IPS DF 6.9 (cell line): ENCODE measurements around the gene RYR3.

Source experiments
- DNase-seq: peaks from one replicate; pipeline ENCODE4 v3.0.0-alpha.2; 2013; ENCODE audit warnings: low read depth, low spot score
- H3K27ac ChIP-seq: one replicate; pipeline ENCODE4 v1.5.1; 2013; ENCODE audit warnings: low read length, control low read depth
- H3K27me3 ChIP-seq: 2 replicates; pipeline ENCODE4 v1.6.1; 2013; ENCODE audit warnings: mild to moderate bottlenecking, low read length; ENCODE audit not compliant: control insufficient read depth, insufficient read depth
- H3K36me3 ChIP-seq: 2 replicates; pipeline ENCODE4 v1.6.1; 2013; ENCODE audit warnings: low read length; ENCODE audit not compliant: control insufficient read depth, insufficient read depth
- H3K4me1 ChIP-seq: 2 replicates; pipeline ENCODE4 v1.6.1; 2013; ENCODE audit warnings: low read length; ENCODE audit not compliant: control insufficient read depth, insufficient read depth
- H3K4me3 ChIP-seq: 2 replicates; pipeline ENCODE4 v1.5.1; 2013; ENCODE audit warnings: mild to moderate bottlenecking, low read length
- H3K9me3 ChIP-seq: 2 replicates; pipeline ENCODE4 v1.6.1; 2013; ENCODE audit warnings: low read length, inconsistent platforms; ENCODE audit not compliant: control insufficient read depth, insufficient read depth
- WGBS: extraction: QIAGEN DNeasy Blood & Tissue Kit; methylation state at CpG from one replicate; pipeline ENCODE4 v1.1.7; 2013; ENCODE audit warnings: mixed read lengths, missing lambda C conversion rate; ENCODE audit not compliant: insufficient read length, insufficient coverage; 5-methylcytosine and 5-hydroxymethylcytosine counted together

Gene RYR3

DNA sequence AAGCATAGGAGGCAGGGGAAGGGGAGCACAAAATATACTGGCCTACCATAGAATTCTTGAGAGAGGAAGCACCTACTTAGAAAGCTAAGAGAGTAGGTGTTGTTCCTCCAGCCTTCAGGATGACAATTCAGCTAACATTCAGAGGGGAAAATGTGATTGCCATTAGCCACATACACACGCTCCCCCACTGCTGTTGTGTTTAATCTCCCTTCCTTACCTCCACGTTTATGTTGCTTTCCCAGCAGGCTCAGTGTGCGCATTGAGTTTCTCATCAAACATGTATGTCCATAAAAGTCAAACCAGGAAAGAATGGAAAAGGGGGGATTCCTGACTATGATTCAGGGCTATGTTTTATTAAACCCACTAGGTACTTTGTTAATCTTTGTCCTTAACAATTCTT lies 512.4 kb downstream of the RYR3 start:
- Histone ChIP-seq H3K4me1 (no peaks in the 10 kb centered on the region), H3K27me3 (no peaks in the 10 kb centered on the region), H3K27ac (no peak overlapping the region), H3K36me3 (no peaks in the 10 kb centered on the region), H3K4me3 (no peak overlapping the region), H3K9me3 (no peaks in the 10 kb centered on the region)
- WGBS: no CpG with 5 or more reads among the region's 3 CpGs
- DNase-seq: no peak

DNA sequence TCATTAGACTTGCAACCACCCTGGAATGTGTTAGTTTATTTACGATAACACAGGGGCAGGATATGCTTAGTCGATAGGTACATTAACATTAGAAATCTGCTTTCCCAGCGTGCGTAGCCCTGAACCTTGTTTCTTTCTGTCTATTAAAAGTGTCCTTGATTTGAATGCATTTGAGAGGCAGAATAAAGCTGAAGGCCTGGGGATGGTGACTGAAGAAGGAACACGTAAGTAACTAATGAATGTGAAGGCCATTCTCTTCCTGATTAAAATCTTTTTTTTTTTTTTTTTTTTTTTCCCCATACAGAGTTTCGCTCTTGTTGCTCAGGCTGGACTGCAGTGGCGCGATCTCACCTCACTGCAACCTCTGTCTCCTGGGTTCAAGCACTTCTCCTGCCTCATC lies 514.7 kb downstream of the RYR3 start:
- no peak overlapping the region for H3K4me3 ChIP-seq
- H3K27ac ChIP-seq: no peak overlapping the region
- WGBS: no CpG with 5 or more reads among the region's 8 CpGs
- no peaks in the 10 kb centered on the region for H3K4me1 ChIP-seq
- no peaks in the 10 kb centered on the region for H3K9me3 ChIP-seq
- no peaks in the 10 kb centered on the region for H3K27me3 ChIP-seq
- H3K36me3 ChIP-seq: no peaks in the 10 kb centered on the region
- no peak for DNase-seq

DNA sequence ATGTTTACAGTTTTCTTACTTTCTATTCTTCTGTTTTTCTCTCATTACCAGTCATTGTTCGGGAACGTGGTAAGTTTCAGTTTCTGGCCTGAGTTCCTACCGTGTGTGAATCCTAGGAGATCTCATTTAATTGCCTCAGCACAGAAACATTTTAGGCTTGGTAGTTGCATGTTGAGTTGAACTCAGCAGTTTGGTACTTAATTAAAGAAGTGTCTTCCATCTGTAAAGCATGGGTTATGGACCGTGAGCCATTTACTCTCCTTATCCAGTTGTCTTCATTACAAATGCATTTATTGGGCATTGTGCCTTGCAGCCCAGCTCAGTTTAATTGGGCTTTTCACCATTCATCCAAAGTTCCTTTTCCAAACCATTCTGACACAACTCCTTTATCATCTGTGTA lies 515.4 kb downstream of the RYR3 start:
- Histone ChIP-seq H3K27me3 (no peaks in the 10 kb centered on the region), H3K4me3 (no peak overlapping the region), H3K27ac (no peak overlapping the region), H3K36me3 (no peaks in the 10 kb centered on the region), H3K9me3 (no peaks in the 10 kb centered on the region), H3K4me1 (no peaks in the 10 kb centered on the region)
- no CpG with 5 or more reads among the region's 4 CpGs for WGBS
- no peak for DNase-seq

DNA sequence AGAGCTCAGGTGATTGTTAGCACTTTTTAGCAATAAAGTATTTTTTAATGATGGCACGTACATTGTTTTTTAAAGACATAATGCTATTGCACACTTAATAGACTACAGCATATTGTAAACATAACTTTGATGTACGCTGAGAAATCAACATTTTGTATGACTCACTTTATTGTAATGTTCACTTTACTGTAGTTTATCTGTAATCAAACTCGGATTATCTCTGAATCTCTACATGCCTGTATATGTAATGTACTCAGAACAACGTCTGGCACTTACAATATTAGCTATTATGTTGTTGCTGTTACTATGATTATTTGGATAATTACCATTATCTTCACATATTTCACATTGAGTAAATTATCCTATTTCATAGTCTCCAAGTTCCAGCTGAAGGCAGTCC lies 519.6 kb downstream of the RYR3 start:
- Histone ChIP-seq H3K36me3 (no peaks in the 10 kb centered on the region), H3K4me1 (peaks cover 3% of the 10 kb centered on the region; the same call in 1 of the 2 replicates), H3K27ac (no peak overlapping the region), H3K27me3 (no peaks in the 10 kb centered on the region), H3K9me3 (no peaks in the 10 kb centered on the region), H3K4me3 (no peak overlapping the region)
- no CpG with 5 or more reads among the region's 4 CpGs for WGBS
- DNase-seq: no peak

DNA sequence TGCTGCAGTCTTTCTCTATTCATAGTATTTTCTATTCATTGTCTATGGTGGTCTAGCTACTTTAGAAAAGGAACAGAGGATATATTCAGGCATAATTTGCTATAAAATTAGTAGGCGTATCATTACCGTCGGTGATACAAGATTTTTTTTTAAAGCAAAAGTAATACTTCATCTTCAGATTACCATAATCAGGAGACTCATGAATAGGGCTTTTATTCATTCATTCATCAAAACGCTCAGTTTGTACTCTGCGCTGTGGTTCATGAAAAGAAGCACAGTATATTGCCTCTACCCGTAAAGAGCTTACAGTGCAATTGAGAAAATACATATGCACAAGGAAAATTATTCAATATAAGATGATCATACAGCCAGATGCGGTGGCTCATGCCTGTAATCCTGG lies 520.9 kb downstream of the RYR3 start:
- Histone ChIP-seq H3K27ac (no peak overlapping the region), H3K27me3 (no peaks in the 10 kb centered on the region), H3K4me3 (no peak overlapping the region), H3K36me3 (no peaks in the 10 kb centered on the region), H3K4me1 (peaks cover 6% of the 10 kb centered on the region; the same call in 1 of the 2 replicates), H3K9me3 (no peaks in the 10 kb centered on the region)
- no CpG with 5 or more reads among the region's 7 CpGs for WGBS
- no peak for DNase-seq

DNA sequence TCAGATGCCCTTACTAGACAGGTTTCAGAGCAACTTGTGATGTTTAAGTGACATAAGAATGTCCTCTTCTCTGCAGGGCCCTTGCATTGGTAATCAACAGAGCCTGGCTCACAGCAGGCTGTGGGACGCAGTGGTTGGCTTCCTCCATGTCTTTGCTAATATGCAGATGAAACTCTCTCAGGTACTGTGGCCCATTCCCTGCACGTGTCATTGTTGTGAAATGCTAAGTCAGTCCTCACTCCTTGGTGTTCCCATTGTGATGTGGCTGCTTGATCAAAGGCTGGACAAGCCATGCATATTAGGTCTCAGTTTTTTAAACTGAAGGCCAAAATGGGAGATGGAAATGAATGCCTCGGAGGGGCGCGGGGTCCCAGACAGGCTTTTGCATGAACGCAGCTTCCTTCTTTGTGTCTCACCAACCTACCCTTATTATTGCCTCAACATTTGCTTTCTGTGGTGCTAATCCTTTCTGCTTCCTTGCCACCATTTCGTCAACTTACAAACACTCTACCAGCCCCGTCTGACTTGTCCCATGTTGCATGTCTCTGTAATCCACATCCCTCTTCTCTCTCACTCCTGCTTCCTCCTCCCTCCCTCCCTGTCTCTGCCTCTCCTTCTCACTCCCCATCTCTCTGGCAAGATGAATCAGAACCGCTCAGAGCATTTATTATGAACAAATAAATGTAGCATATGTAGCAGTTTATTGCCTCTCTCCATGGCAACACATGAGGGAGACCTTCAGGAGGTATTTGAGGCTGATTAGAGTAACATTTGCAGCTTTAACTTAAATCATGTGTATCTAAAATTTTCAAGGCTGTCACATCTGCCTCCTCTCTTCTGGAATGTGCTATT lies 524.4 kb downstream of the RYR3 start:
- Histone ChIP-seq H3K4me1 (peaks cover 6% of the 10 kb centered on the region; the same call in 1 of the 2 replicates), H3K27ac (no peak overlapping the region), H3K36me3 (no peaks in the 10 kb centered on the region), H3K27me3 (no peaks in the 10 kb centered on the region), H3K9me3 (no peaks in the 10 kb centered on the region), H3K4me3 (no peak overlapping the region)
- peak; percentile 58 for DNase-seq
- no CpG with 5 or more reads among the region's 9 CpGs for WGBS

DNA sequence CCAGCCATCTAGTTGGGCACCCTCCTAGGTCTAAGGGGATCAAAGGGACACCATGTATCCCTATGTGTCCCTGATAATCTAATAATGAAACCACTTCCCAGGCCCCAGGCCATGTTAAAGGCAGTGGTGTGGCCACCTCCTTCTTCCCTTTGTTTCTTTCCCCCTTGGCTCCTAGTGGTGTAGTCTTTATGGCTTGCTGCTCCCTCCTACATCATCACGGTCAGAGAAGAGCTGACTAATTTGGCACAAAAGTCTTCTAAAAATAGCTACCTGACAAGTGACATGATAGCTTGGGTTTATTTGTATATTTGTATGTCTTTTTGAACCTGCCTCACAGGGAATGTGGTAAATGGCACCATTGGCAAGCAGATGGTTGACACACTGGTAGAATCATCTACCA lies 526.5 kb downstream of the RYR3 start:
- Histone ChIP-seq H3K4me3 (no peak overlapping the region), H3K36me3 (no peaks in the 10 kb centered on the region), H3K9me3 (no peaks in the 10 kb centered on the region), H3K27me3 (no peaks in the 10 kb centered on the region), H3K27ac (no peak overlapping the region), H3K4me1 (peaks cover 6% of the 10 kb centered on the region; the same call in 1 of the 2 replicates)
- WGBS: no CpG with 5 or more reads among the region's 1 CpG
- no peak for DNase-seq

DNA sequence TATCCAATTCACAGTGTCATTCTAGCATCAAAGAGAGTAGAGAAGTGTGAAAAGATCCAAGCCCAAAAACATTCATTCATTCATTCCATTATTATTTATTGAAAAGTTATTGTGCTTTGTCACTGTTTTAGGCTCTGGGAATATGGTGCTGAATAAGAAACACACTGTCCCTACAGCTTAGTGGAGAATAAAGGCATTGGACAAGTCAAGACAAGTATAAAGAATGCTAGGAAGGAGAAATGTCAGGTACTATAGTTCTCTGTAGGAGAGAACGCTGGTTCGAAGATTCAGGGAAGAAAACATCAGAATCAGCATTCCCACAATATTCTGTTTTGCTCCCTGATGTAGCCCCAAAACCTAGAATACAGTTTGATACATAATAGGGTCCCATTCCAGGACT lies 528.8 kb downstream of the RYR3 start:
- WGBS: no CpG with 5 or more reads among the region's 2 CpGs
- DNase-seq: no peak
- H3K27me3 ChIP-seq: no peaks in the 10 kb centered on the region
- H3K9me3 ChIP-seq: no peaks in the 10 kb centered on the region
- no peaks in the 10 kb centered on the region for H3K36me3 ChIP-seq
- H3K27ac ChIP-seq: no peak overlapping the region
- no peak overlapping the region for H3K4me3 ChIP-seq
- peaks cover 4% of the 10 kb centered on the region; the same call in 1 of the 2 replicates for H3K4me1 ChIP-seq

DNA sequence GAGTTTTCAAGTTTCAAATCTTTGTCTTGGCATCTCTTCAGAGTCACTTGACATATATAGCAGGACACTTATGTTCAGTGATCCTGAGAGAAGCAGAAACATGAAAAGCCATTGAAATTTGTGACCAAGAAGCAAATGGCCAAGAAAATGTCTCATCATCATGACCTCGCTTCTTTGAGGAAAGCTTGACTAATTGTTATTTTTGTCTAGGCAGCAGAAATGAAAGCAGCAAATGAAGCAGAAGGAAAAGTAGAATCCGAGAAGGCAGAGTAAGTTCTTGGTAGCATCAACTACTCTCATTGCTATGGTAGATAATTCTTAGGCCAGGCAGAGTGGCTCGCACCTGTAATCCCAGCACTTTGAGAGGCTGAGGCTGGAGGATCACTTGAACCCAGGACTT lies 529.8 kb downstream of the RYR3 start:
- H3K27me3 ChIP-seq: no peaks in the 10 kb centered on the region
- H3K9me3 ChIP-seq: no peaks in the 10 kb centered on the region
- H3K4me3 ChIP-seq: no peak overlapping the region
- H3K4me1 ChIP-seq: peaks cover 2% of the 10 kb centered on the region; the same call in 1 of the 2 replicates
- H3K36me3 ChIP-seq: no peaks in the 10 kb centered on the region
- H3K27ac ChIP-seq: no peak overlapping the region
- no peak for DNase-seq
- no CpG with 5 or more reads among the region's 3 CpGs for WGBS

DNA sequence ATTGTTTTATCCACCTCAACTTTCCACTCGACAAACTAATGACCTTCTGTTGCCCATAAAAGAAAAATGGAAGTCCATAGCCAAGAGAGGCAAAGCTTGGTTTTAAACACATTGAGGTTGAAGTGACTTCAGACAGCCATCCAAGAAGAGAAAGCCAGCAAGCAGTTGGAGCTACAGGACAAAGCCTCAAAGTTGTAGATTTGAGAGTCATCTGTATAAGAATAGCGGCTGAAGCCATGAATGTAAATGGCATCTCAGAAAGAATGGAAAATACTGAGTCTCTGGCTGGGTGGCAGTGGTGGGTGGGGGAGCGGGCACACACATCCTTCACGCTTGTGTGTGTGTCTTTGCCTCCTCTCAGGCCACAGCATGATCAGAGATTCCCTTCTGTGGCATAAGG lies 533.4 kb downstream of the RYR3 start:
- Histone ChIP-seq H3K4me1 (0 out of 2 replicates have a peak, but pooled peaks cover 1% of the 10 kb centered on the region), H3K4me3 (no peak overlapping the region), H3K9me3 (no peaks in the 10 kb centered on the region), H3K36me3 (no peaks in the 10 kb centered on the region), H3K27me3 (no peaks in the 10 kb centered on the region), H3K27ac (no peak overlapping the region)
- no CpG with 5 or more reads among the region's 4 CpGs for WGBS
- DNase-seq: peak; percentile 22

DNA sequence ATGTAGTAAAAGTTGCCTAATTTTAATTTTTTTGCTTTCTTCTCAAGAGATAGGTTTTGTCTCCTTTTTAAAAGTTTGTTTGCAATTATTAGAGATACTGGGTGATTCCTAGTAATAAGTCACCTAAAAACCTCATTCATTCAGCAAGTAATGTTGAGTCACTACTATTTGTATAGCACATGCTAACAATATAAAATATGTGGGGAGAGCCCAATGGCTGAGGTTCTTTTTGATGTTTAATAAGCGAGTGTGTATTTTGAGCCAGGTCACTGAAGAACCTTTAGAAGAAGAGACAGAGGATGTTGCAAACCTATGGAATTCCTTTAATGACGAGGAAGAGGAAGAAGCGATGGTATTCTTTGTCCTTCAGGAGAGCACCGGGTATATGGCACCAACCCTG lies 533.8 kb downstream of the RYR3 start:
- Histone ChIP-seq H3K27ac (no peak overlapping the region), H3K27me3 (no peaks in the 10 kb centered on the region), H3K36me3 (no peaks in the 10 kb centered on the region), H3K4me3 (no peak overlapping the region), H3K4me1 (0 out of 2 replicates have a peak, but pooled peaks cover 1% of the 10 kb centered on the region), H3K9me3 (no peaks in the 10 kb centered on the region)
- no CpG with 5 or more reads among the region's 4 CpGs for WGBS
- no peak for DNase-seq
